HEK293T (cell line): ENCODE measurements around the gene MOSMO.

ENCODE experiments used
- CTCF ChIA-PET: fragments of 350-600 bp; formaldehyde crosslinking; extraction: SDS; loops from one replicate; lab custom pipeline; 2021; ENCODE audit warnings: antibody characterized with exemption, inconsistent platforms; lab: Yijun Ruan, JAX
- POLR2A ChIA-PET: fragments of 350-600 bp; formaldehyde crosslinking; extraction: SDS; loops from one replicate; lab custom pipeline; 2020; ENCODE audit warnings: antibody characterized with exemption, inconsistent platforms; lab: Yijun Ruan, JAX
- DNase-seq: peaks from one replicate; pipeline ENCODE4 v3.0.0; 2012; ENCODE audit warnings: mixed read lengths; ENCODE audit errors: extremely low spot score
- ARNT ChIP-seq: fragments of 450-650 bp; IDR thresholded peaks from 2 replicates; pipeline ENCODE4 v1.6.1; 2017; ENCODE audit warnings: mild to moderate bottlenecking
- BHLHE40 ChIP-seq: fragments of 450-650 bp; IDR thresholded peaks from 2 replicates; pipeline ENCODE4 v1.6.1; 2016; ENCODE audit warnings: mild to moderate bottlenecking, moderate library complexity, borderline replicate concordance
- CTBP1 ChIP-seq: fragments of 450-650 bp; IDR thresholded peaks from 2 replicates; pipeline ENCODE4 v1.6.1; 2016; ENCODE audit warnings: borderline replicate concordance
- ELF4 ChIP-seq: fragments of 450-650 bp; IDR thresholded peaks from 2 replicates; pipeline ENCODE4 v1.6.1; 2017; ENCODE audit warnings: antibody characterized with exemption
- FOXA1 ChIP-seq: fragments of 450-650 bp; IDR thresholded peaks from 2 replicates; pipeline ENCODE4 v1.6.1; 2016; ENCODE audit warnings: mild to moderate bottlenecking
- FOXK2 ChIP-seq: fragments of 450-650 bp; IDR thresholded peaks from 2 replicates; pipeline ENCODE4 v1.6.1; 2016; ENCODE audit warnings: mild to moderate bottlenecking
- FOXM1 ChIP-seq: fragments of 450-650 bp; IDR thresholded peaks from 2 replicates; pipeline ENCODE4 v1.6.1; 2017; ENCODE audit warnings: mild to moderate bottlenecking, borderline replicate concordance
- HDGF ChIP-seq: fragments of 450-650 bp; IDR thresholded peaks from 2 replicates; pipeline ENCODE4 v1.6.1; 2017; ENCODE audit warnings: antibody characterized with exemption, borderline replicate concordance
- L3MBTL2 ChIP-seq: fragments of 450-650 bp; conservative IDR thresholded peaks from 2 replicates; pipeline ENCODE4 v1.6.1; 2016; ENCODE audit warnings: mild to moderate bottlenecking
- LEF1 ChIP-seq: fragments of 450-650 bp; IDR thresholded peaks from 2 replicates; pipeline ENCODE4 v1.6.1; 2017; ENCODE audit warnings: mild to moderate bottlenecking, borderline replicate concordance
- NFRKB ChIP-seq: fragments of 450-650 bp; IDR thresholded peaks from 2 replicates; pipeline ENCODE4 v1.6.1; 2016; ENCODE audit warnings: mild to moderate bottlenecking, moderate library complexity
- PKNOX1 ChIP-seq: fragments of 450-650 bp; IDR thresholded peaks from 2 replicates; pipeline ENCODE4 v1.6.1; 2016
- SP1 ChIP-seq: fragments of 450-650 bp; IDR thresholded peaks from 2 replicates; pipeline ENCODE4 v1.6.1; 2017
- SUZ12 ChIP-seq: fragments of 450-650 bp; IDR thresholded peaks from 2 replicates; pipeline ENCODE4 v1.6.1; 2016; ENCODE audit warnings: mild to moderate bottlenecking
- TARDBP ChIP-seq: fragments of 450-650 bp; IDR thresholded peaks from 2 replicates; pipeline ENCODE4 v1.6.1; 2016
- ZNF384 ChIP-seq: fragments of 450-650 bp; IDR thresholded peaks from 2 replicates; pipeline ENCODE4 v1.6.1; 2016

Gene MOSMO

GRCh38 chr16:21980032-21980431, 27.9 kb upstream of the MOSMO start:
- DNase-seq, result no peak
- CTCF ChIA-PET, result no interaction called here
- TF ChIP-seq HDGF, result no peak
- no peak for TF ChIP-seq SP1
- POLR2A ChIA-PET, result no interaction called here

GRCh38 chr16:21982108-21982507, 25.8 kb upstream of the MOSMO start:
- no peak for DNase-seq
- TF ChIP-seq CTBP1 (no peak), FOXK2 (no peak), TARDBP (no peak), BHLHE40 (no peak), SP1 (no peak), FOXM1 (no peak), SUZ12 (no peak), PKNOX1 (no peak), ZNF384 (no peak), HDGF (no peak), L3MBTL2 (no peak), LEF1 (no peak), FOXA1 (no peak), NFRKB (no peak), ELF4 (no peak), ARNT (no peak)
- ChIA-PET POLR2A (no interaction called here), CTCF (no interaction called here)

GRCh38 chr16:21984062-21984461, 23.8 kb upstream of the MOSMO start:
- TF ChIP-seq SP1 (no peak), L3MBTL2 (no peak), ELF4 (no peak), ZNF384 (no peak), TARDBP (no peak), CTBP1 (no peak), ARNT (no peak), FOXA1 (no peak), FOXK2 (no peak), BHLHE40 (no peak), FOXM1 (no peak), PKNOX1 (no peak), LEF1 (no peak), HDGF (no peak), NFRKB (no peak)
- DNase-seq, result no peak
- ChIA-PET POLR2A (no interaction called here), CTCF (no interaction called here)

- TF ChIP-seq NFRKB (no peak), FOXA1 (no peak), TARDBP (no peak), FOXK2 (no peak), HDGF (no peak), LEF1 (no peak), ELF4 (no peak), CTBP1 (no peak), SUZ12 (no peak), ZNF384 (no peak), BHLHE40 (no peak), FOXM1 (no peak), SP1 (no peak)
- no peak for DNase-seq
- ChIA-PET POLR2A (no interaction called here), CTCF (no interaction called here)
Observed at GRCh38 chr16:21985524-21985923, 22.4 kb upstream of the MOSMO start.

GRCh38 chr16:21986692-21987246, 21.1 kb upstream of the MOSMO start:
- ChIA-PET POLR2A (no interaction called here), CTCF (no interaction called here)
- DNase-seq, result no peak
- no peak for TF ChIP-seq ZNF384
- no peak for TF ChIP-seq SUZ12
- TF ChIP-seq ARNT, result no peak
- TF ChIP-seq NFRKB, result no peak
- TF ChIP-seq BHLHE40, result no peak
- TF ChIP-seq CTBP1, result no peak
- no peak for TF ChIP-seq SP1
- no peak for TF ChIP-seq FOXM1
- TF ChIP-seq L3MBTL2, result no peak
- TF ChIP-seq TARDBP, result no peak
- no peak for TF ChIP-seq ELF4
- TF ChIP-seq HDGF, result no peak
- no peak for TF ChIP-seq PKNOX1
- no peak for TF ChIP-seq LEF1
- no peak for TF ChIP-seq FOXA1
- no peak for TF ChIP-seq FOXK2

GRCh38 chr16:21987498-21987897, 20.4 kb upstream of the MOSMO start:
- no peak for TF ChIP-seq PKNOX1
- TF ChIP-seq ZNF384, result no peak
- TF ChIP-seq SUZ12, result no peak
- TF ChIP-seq FOXK2, result no peak
- TF ChIP-seq FOXA1, result no peak
- TF ChIP-seq SP1, result no peak
- TF ChIP-seq ARNT, result no peak
- TF ChIP-seq LEF1, result no peak
- TF ChIP-seq FOXM1, result no peak
- TF ChIP-seq L3MBTL2, result no peak
- TF ChIP-seq BHLHE40, result no peak
- ChIA-PET CTCF (no interaction called here), POLR2A (no interaction called here)
- no peak for DNase-seq
